GM12878 (cell line): ENCODE results near the gene THSD4. TPM values are rescaled to one million over a fixed set of nuclear protein-coding genes. Genes with fewer than 3 reads are reported as not detected.

ENCODE experiments used
- ATAC-seq: fragments of 200-7000 bp; cut with Tn5 transposase; 3 replicates; pipeline ENCODE4 v1.9.1; 2020; ENCODE audit warnings: mild to moderate bottlenecking, moderate library complexity
- BruUV-seq: library from RNA; stranded (reverse); fragments of 400-500 nt; replicated peaks from 2 replicates; lab custom pipeline; 2021; lab: Mats Ljungman, UMichigan
- CTCF ChIA-PET: fragments of 300-600 bp; sonication (Branson Sonifier 250); formaldehyde crosslinking; extraction: SDS; loops from one replicate; lab custom pipeline; 2021; ENCODE audit warnings: inconsistent platforms; lab: Yijun Ruan, JAX
- POLR2A ChIA-PET: fragments of 350-600 bp; formaldehyde crosslinking; extraction: SDS; loops from one replicate; lab custom pipeline; 2021; ENCODE audit warnings: inconsistent platforms; lab: Charles Lee
- RAD21 ChIA-PET: fragments of 300-600 bp; sonication (Branson Sonifier 250); formaldehyde crosslinking; loops from one replicate; lab custom pipeline; 2023; ENCODE audit warnings: antibody characterized with exemption; ENCODE audit not compliant: unreplicated experiment; lab: Charles Lee
- SMC1A ChIA-PET: fragments of 300-600 bp; sonication (Branson Sonifier 250); formaldehyde crosslinking; loops from one replicate; lab custom pipeline; 2023; ENCODE audit not compliant: unreplicated experiment, uncharacterized antibody; lab: Charles Lee
- DNase-seq: peaks from one replicate; pipeline ENCODE4 v3.0.0-alpha.2; 2011; ENCODE audit warnings: low read depth, low spot score
- FAIRE-seq: peaks from 3 replicates; lab custom pipeline; 2011; peaks lifted over from hg19 to GRCh38; lab: Jason Lieb, UNC
- H2AFZ ChIP-seq: 2 replicates; pipeline ENCODE4 v1.6.0; 2011; ENCODE audit warnings: low read depth, low read length, control low read depth; ENCODE audit not compliant: control insufficient read depth
- H3K27ac ChIP-seq: 2 replicates; pipeline ENCODE4 v1.5.1; 2011; ENCODE audit warnings: control low read depth; ENCODE audit not compliant: control insufficient read depth, insufficient read depth
- H3K27me3 ChIP-seq, 2 experiments: replicated peaks in 1 of 2; 2 replicates each; pipeline versions ENCODE4 v1.6.0 to v1.6.1; 2011; ENCODE audit warnings: low read length in 1 of 2; ENCODE audit not compliant: control insufficient read depth in 2 of 2, insufficient read depth in 2 of 2
- H3K36me3 ChIP-seq, 2 experiments: 2 replicates each; pipeline ENCODE4 v1.5.1; 2011; ENCODE audit warnings: low read length in 1 of 2; ENCODE audit not compliant: control insufficient read depth in 2 of 2, insufficient read depth in 2 of 2
- H3K4me1 ChIP-seq: 2 replicates; pipeline ENCODE4 v1.6.1; 2011; ENCODE audit warnings: mild to moderate bottlenecking, low read length, moderate library complexity, mixed read lengths; ENCODE audit not compliant: control insufficient read depth, insufficient read depth
- H3K4me2 ChIP-seq: 2 replicates; pipeline ENCODE4 v1.6.0; 2011; ENCODE audit warnings: control low read depth; ENCODE audit not compliant: control insufficient read depth, insufficient read depth
- H3K4me3 ChIP-seq: fragments of 200-600 bp; sonication (generic); 2 replicates; pipeline ENCODE4 v1.5.1; 2016
- H3K79me2 ChIP-seq: 2 replicates; pipeline ENCODE4 v1.6.0; 2011; ENCODE audit warnings: low read length; ENCODE audit not compliant: control insufficient read depth, insufficient read depth
- H3K9ac ChIP-seq: 2 replicates; pipeline ENCODE4 v1.8.0; 2011; ENCODE audit warnings: low read length, control low read depth, mixed read lengths; ENCODE audit not compliant: control insufficient read depth, insufficient read depth
- H3K9me3 ChIP-seq: replicated peaks from 3 replicates; pipeline ENCODE4 v1.5.1; 2011; ENCODE audit warnings: mild to moderate bottlenecking, low read length; ENCODE audit not compliant: control insufficient read depth, insufficient read depth
- H4K20me1 ChIP-seq: 2 replicates; pipeline ENCODE4 v1.6.0; 2011; ENCODE audit not compliant: control insufficient read depth, insufficient read depth
- BCL11A ChIP-seq: IDR thresholded peaks from 2 replicates; pipeline ENCODE4 v1.6.1; 2011; ENCODE audit warnings: low read depth, low read length
- HSF1 ChIP-seq: fragments of 150-350 bp; IDR thresholded peaks from 2 replicates; pipeline ENCODE4 v1.6.1; 2014; ENCODE audit warnings: mild to moderate bottlenecking, low read depth, low read length
- IRF5 ChIP-seq: fragments of 450-650 bp; IDR thresholded peaks from 2 replicates; pipeline ENCODE4 v1.6.1; 2017; ENCODE audit warnings: borderline replicate concordance
- NFIC ChIP-seq: IDR thresholded peaks from 2 replicates; pipeline ENCODE4 v1.6.1; 2012; ENCODE audit warnings: low read depth, mild to moderate bottlenecking, inconsistent platforms, low read length, moderate library complexity
- PML ChIP-seq: IDR thresholded peaks from 2 replicates; pipeline ENCODE4 v1.6.1; 2012; ENCODE audit warnings: low read length, inconsistent platforms
- RELB ChIP-seq: fragments of 450-650 bp; IDR thresholded peaks from 2 replicates; pipeline ENCODE4 v1.6.1; 2017; ENCODE audit warnings: low read depth, mild to moderate bottlenecking, moderate library complexity
- SMAD5 ChIP-seq: IDR thresholded peaks from 2 replicates; pipeline ENCODE4 v1.6.1; 2016; ENCODE audit warnings: antibody characterized with exemption, low read depth
- WGBS: methylation state at CpG from one replicate; pipeline ENCODE4 v1.1.6; 2016; ENCODE audit warnings: low lambda C conversion rate; ENCODE audit not compliant: insufficient replicate concordance, insufficient coverage; ENCODE audit errors: missing lambda C conversion rate; 5-methylcytosine and 5-hydroxymethylcytosine counted together
- in situ Hi-C: fragments of 300-500 bp; cut with MboI; formaldehyde crosslinking; loops from 9 replicates; pipeline ENCODE4 v1.14.3; 2018; ENCODE audit warnings: mixed read lengths
- intact Hi-C: fragments of 100-400 bp; cut with micrococcal nuclease; formaldehyde crosslinking; loops from one replicate; pipeline ENCODE4 v1.14.2; 2022; ENCODE audit not compliant: unreplicated experiment
- polyA plus RNA-seq, 11 experiments: library from polyadenylated mRNA; depleted of rRNA in 4 of 11; unstranded in 6 of 11; stranded (reverse) in 5 of 11; fragments of >200 nt; fragmentation: Nextera tagmentation in 4 of 11; fragmentation: Illumina TruSeq in 1 of 11; extraction: Ambion mirVana in 4 of 11; extraction: Trizol in 1 of 11; gene quantifications; 1 replicate in 1 of 11; 2 replicates in 10 of 11; pipeline versions ENCODE4 v1.2.1 to v1.2.3, GENCODE V29; 2011 to 2016; ENCODE audit warnings: inconsistent platforms in 2 of 11, missing spikeins in 2 of 11, low read depth in 1 of 11
- total RNA-seq, 4 experiments: library from RNA; depleted of rRNA in 3 of 4; stranded (reverse); fragments of >200 nt in 3 of 4; fragmentation: Illumina TruSeq in 1 of 4; extraction: Trizol in 1 of 4; gene quantifications; 2 replicates each; pipeline versions ENCODE4 v1.2.1 to v1.2.3, GENCODE V29; 2013 to 2021

THSD4 gene
- total and polyA plus RNA-seq, 10 of the 15 experiments (the other 5 are each of a cell fraction or from before 2014, with no cell fraction given), result 0.04 to 0.13 (median 0.05) TPM; not detected in 7

GRCh38 chr15:71729319-71729718, 614.0 kb downstream of the THSD4 start:
- H3K27ac ChIP-seq, result no peak overlapping the region
- TF ChIP-seq BCL11A, result no peak
- TF ChIP-seq NFIC, result no peak
- no peak for TF ChIP-seq HSF1
- TF ChIP-seq SMAD5, result no peak
- TF ChIP-seq IRF5, result no peak
- TF ChIP-seq RELB, result no peak
- TF ChIP-seq PML, result no peak
- SMC1A ChIA-PET, result interaction anchor here (0.7 to 1.2 kb wide), 2 partner anchors 104 to 154 kb away, joined by 3 read pairs; no protein-coding TSS in a partner anchor
- POLR2A ChIA-PET, result no interaction called here
- no peak for ATAC-seq
- no peak for DNase-seq
- no peak overlapping the region for H3K9ac ChIP-seq
- H4K20me1 ChIP-seq, result no peaks in the 10 kb centered on the region
- intact Hi-C loops (no loop called here), in situ Hi-C loops (no loop called here)
- RAD21 ChIA-PET, result no interaction called here
- no peak overlapping the region for H2AFZ ChIP-seq
- no TSS peak for BruUV-seq
- H3K27me3 ChIP-seq, result 0 out of 4 replicates have a peak, but pooled peaks cover 0 to 2% of the 10 kb centered on the region in 2 experiments
- no peaks in the 10 kb centered on the region for H3K4me1 ChIP-seq
- H3K4me3 ChIP-seq, result no peak overlapping the region
- no peaks in the 10 kb centered on the region for H3K79me2 ChIP-seq
- H3K9me3 ChIP-seq, result no peaks in the 10 kb centered on the region
- H3K4me2 ChIP-seq, result no peak overlapping the region
- no peak for FAIRE-seq
- no peaks in the 10 kb centered on the region for H3K36me3 ChIP-seq
- WGBS, result 30% methylated on average over 2 of the region's 2 CpGs
- CTCF ChIA-PET, result interaction anchor here (0.8 to 1.6 kb wide), 5 partner anchors 70 to 282 kb away, joined by 3 to 4 read pairs (median 4); no protein-coding TSS in a partner anchor
